Ishikawa (cell line): ENCODE results near the gene NEURL2.

Source experiments
- EP300 ChIP-seq: IDR thresholded peaks from 2 replicates; pipeline ENCODE4 v1.6.1; 2012; ENCODE audit warnings: borderline replicate concordance
- FOXM1 ChIP-seq: IDR thresholded peaks from 2 replicates; pipeline ENCODE4 v1.6.1; 2012; ENCODE audit warnings: low read depth, borderline replicate concordance
- MAX ChIP-seq: IDR thresholded peaks from 2 replicates; pipeline ENCODE4 v1.6.1; 2012
- ZBTB7A ChIP-seq: IDR thresholded peaks from 2 replicates; pipeline ENCODE4 v1.6.1; 2012; ENCODE audit warnings: low read depth

DNA sequence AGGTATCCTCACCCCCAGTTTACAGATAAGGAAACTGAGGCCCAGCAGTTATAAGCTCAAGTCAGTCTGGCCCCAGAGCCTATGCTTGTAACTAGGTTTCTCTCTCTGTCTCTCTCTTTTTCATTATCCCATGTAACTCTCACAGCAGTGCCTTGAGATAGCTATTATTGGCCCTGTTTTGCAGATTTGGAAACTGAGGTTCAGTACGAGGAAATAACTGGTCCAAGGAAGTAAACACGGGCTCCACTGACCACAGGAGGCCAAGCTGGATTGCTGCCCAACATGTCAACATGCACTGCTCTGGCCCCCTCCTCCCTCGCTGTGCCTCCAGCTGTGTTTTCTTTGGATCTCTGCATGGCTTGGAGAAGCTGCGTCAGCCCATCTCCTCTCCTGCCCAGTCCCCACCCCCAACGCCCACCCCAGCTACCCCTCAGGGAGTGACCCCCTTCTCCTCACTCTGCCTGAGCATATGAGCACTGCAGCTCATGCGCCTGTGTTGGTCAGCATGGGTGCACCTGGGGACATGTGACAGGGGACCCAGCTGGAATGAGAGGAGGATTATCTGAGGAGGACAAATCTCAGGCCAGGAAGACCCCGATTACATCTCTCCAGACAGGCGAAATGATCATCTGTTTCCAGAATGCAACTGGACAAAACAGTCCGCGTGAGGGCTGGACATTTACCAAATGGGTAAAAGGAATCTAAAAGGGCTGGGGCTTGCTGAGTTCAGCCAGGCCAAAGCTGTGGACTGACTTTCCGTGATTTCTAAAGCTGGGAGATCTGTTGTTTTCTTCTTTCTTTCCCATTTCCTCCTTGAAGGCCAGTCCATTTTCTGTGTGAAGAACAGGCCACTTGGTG, 28.8 kb upstream of the NEURL2 start:
- TF ChIP-seq FOXM1 (no peak), MAX (no peak), ZBTB7A (no peak), EP300 (no peak)
